HepG2 (cell line): Measurements from ENCODE around the gene ARHGAP25. TPM values are rescaled to one million over a fixed set of nuclear protein-coding genes. Genes with fewer than 3 reads are reported as not detected.

Experiments used
- polyA plus RNA-seq, 8 experiments: library from polyadenylated mRNA; depleted of rRNA in 3 of 8; stranded (reverse) in 7 of 8; unstranded in 1 of 8; fragments of >200 nt; fragmentation: Illumina TruSeq in 4 of 8; extraction: Trizol in 4 of 8; gene quantifications; 2 replicates each; pipeline versions ENCODE4 v1.2.1 to v1.2.3, GENCODE V29; 2011 to 2016; ENCODE audit warnings: low read depth in 4 of 8, missing spikeins in 1 of 8, mixed read lengths in 1 of 8; ENCODE audit not compliant: insufficient read depth in 1 of 8
- total RNA-seq, 5 experiments: library from RNA; depleted of rRNA; stranded (reverse); fragments of >200 nt; fragmentation: Illumina TruSeq; extraction: Trizol; gene quantifications; 2 replicates each; pipeline ENCODE4 v1.2.3, GENCODE V29; 2016; ENCODE audit warnings: low read depth in 1 of 5

ARHGAP25 gene
- total and polyA plus RNA-seq, 2 of the 13 experiments (the other 11 are each of a cell fraction or from before 2014, with no cell fraction given) = not detected

Other genes with a start within 250 kb of the ARHGAP25 start
- gene PROKR1, start 91.2 kb upstream of the ARHGAP25 start, total RNA-seq (2016; rRNA removed; fragmentation: Illumina TruSeq; extraction: Trizol) = not detected in 2 replicates
- gene PROKR1, start 91.2 kb upstream of the ARHGAP25 start, polyA plus RNA-seq (2011; rRNA removed) = not detected in 2 replicates
- not detected in 2 replicates for gene BMP10, start 136.6 kb downstream of the ARHGAP25 start, total RNA-seq (2016; rRNA removed; fragmentation: Illumina TruSeq; extraction: Trizol)
- not detected in 2 replicates for gene BMP10, start 136.6 kb downstream of the ARHGAP25 start, polyA plus RNA-seq (2011; rRNA removed)
- gene GKN2, start 218.1 kb downstream of the ARHGAP25 start, total RNA-seq (2016; rRNA removed; fragmentation: Illumina TruSeq; extraction: Trizol) = not detected in 2 replicates
- gene GKN2, start 218.1 kb downstream of the ARHGAP25 start, polyA plus RNA-seq (2011; rRNA removed) = not detected in 2 replicates
- not detected in 2 replicates for gene GKN1, start 239.8 kb downstream of the ARHGAP25 start, total RNA-seq (2016; rRNA removed; fragmentation: Illumina TruSeq; extraction: Trizol)
- gene GKN1, start 239.8 kb downstream of the ARHGAP25 start, polyA plus RNA-seq (2011; rRNA removed) = not detected in 2 replicates